ENCODE results near the gene EEF1B2. TPM values are rescaled to one million over a fixed set of nuclear protein-coding genes. Genes with fewer than 3 reads are reported as not detected.
"Not testable (repeated sequence)": the region's sequence is repeated elsewhere in the genome, so short reads cannot be mapped to it uniquely, and the experiment has no call there.

Gene EEF1B2
- total RNA-seq, 4 donors from 2014 or later, result 237 to 689 (median 502) TPM

DNA sequence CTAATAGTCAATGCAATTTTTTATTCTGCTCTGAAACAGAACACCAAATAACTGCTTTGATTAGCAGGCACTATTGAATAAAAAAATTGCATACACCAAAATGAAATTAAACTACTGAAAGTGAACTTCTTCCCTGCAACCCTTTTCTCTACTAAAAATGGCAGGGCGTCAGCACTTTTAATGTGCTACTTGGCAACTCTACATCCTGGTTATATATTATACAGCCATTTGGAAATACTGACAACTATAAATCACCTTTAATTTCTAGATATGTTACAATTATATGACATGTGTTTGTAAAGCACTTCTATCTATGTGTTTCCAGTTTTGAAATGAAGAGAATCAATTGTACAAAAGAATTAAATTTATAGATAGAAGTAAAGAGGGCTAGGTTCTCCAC, 10.4 kb upstream of the EEF1B2 start:
- Histone ChIP-seq H3K27me3 (no peaks in the 10 kb centered on the region), H3K27ac (no peak overlapping the region), H3K4me1 (peaks cover 7% of the 10 kb centered on the region), H3K4me3 (no peak overlapping the region), H3K36me3 (peaks cover 55% of the 10 kb centered on the region), H3K9me3 (no peaks in the 10 kb centered on the region)
- no peak for DNase-seq (ENCODE audit: low spot score in 2 of 2)
- 81% methylated on average over 1 of the region's 1 CpG for WGBS
- TF ChIP-seq EP300 (IDR thresholded peaks at IDR 0.05), result no peak
- TF ChIP-seq, protein P1, sequence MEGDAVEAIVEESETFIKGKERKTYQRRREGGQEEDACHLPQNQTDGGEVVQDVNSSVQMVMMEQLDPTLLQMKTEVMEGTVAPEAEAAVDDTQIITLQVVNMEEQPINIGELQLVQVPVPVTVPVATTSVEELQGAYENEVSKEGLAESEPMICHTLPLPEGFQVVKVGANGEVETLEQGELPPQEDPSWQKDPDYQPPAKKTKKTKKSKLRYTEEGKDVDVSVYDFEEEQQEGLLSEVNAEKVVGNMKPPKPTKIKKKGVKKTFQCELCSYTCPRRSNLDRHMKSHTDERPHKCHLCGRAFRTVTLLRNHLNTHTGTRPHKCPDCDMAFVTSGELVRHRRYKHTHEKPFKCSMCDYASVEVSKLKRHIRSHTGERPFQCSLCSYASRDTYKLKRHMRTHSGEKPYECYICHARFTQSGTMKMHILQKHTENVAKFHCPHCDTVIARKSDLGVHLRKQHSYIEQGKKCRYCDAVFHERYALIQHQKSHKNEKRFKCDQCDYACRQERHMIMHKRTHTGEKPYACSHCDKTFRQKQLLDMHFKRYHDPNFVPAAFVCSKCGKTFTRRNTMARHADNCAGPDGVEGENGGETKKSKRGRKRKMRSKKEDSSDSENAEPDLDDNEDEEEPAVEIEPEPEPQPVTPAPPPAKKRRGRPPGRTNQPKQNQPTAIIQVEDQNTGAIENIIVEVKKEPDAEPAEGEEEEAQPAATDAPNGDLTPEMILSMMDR (IDR thresholded peaks at IDR 0.05), result no peak
- TF ChIP-seq POLR2A (IDR thresholded peaks at IDR 0.05), result no peak
- no peak for TF ChIP-seq POLR2AphosphoS5 (IDR thresholded peaks at IDR 0.05)

DNA sequence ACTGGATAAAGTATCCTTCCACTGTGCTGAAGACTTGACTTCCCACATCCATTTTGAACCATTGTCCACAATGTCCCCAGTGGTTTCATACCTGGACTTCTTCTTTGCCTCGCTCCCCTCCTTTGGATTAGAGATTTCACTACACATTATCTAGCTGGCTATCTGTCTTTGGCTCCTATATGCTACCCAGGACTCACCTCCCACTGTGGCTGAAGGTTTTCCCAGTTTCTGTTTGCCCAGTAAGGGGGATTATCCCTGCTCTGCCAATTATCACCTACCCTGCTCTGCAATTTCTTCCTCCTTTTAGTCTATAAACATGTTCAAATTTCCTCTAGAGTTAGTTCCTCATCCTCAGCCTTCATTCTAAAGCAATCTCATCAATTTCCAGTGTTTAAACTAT, 9.5 kb upstream of the EEF1B2 start:
- TF ChIP-seq POLR2AphosphoS5 (IDR thresholded peaks at IDR 0.05), result no peak
- no peak for TF ChIP-seq POLR2A (IDR thresholded peaks at IDR 0.05)
- TF ChIP-seq, protein P1 (IDR thresholded peaks at IDR 0.05), result no peak
- no peak for TF ChIP-seq EP300 (IDR thresholded peaks at IDR 0.05)
- Histone ChIP-seq H3K27ac (no peak overlapping the region), H3K9me3 (no peaks in the 10 kb centered on the region), H3K4me1 (peaks cover 8% of the 10 kb centered on the region), H3K27me3 (no peaks in the 10 kb centered on the region), H3K4me3 (no peak overlapping the region), H3K36me3 (peaks cover 47% of the 10 kb centered on the region)
- DNase-seq (ENCODE audit: low spot score in 2 of 2), result no peak
- 96% methylated on average over 1 of the region's 1 CpG for WGBS

DNA sequence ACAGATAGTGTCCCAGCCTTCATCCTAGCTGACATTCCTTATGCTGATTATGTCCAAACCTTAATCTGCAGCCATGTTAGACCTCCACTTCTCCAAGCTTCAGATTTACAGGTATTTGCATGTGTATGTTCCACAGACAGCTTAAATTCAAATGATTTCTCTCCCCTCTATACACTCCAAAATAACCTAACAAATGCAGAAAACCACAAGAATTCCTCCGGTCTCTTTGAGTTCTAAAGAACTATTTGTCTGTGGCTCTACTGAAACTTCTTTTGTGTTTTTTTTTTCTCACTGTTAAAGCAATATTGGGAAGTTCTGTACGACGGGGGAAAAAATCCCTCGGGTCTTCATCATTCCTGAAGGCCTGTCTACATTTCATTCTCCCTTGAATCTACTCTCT, 9.1 kb upstream of the EEF1B2 start:
- Histone ChIP-seq H3K4me3 (no peak overlapping the region), H3K27ac (no peak overlapping the region), H3K4me1 (peaks cover 8% of the 10 kb centered on the region), H3K27me3 (no peaks in the 10 kb centered on the region), H3K9me3 (no peaks in the 10 kb centered on the region), H3K36me3 (peaks cover 42% of the 10 kb centered on the region)
- DNase-seq (ENCODE audit: low spot score in 2 of 2), result no peak
- WGBS, result 87% methylated on average over 4 of the region's 4 CpGs
- no peak for TF ChIP-seq POLR2AphosphoS5 (IDR thresholded peaks at IDR 0.05)
- no peak for TF ChIP-seq EP300 (IDR thresholded peaks at IDR 0.05)
- TF ChIP-seq, protein P1 (IDR thresholded peaks at IDR 0.05), result no peak
- no peak for TF ChIP-seq POLR2A (IDR thresholded peaks at IDR 0.05)

DNA sequence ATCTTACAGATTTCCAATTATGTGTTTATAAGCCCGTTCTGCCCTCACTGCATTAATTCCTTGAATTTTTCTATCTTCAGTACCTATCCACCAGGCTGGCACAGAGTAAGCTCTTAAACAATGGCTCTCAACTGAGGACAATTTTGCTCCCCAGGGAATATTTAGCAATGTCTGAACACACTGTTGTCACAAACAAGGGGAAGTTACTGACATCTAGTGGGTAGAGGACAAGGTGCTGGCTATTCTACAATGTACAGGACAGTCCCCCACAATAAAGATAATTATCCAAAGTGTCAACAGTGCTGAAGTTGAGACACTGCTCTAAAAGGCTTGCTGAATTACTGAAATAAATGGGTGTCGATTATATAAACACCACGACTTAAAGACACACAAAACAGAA, 5.5 kb upstream of the EEF1B2 start:
- Histone ChIP-seq H3K9me3 (no peaks in the 10 kb centered on the region), H3K27ac (no peak overlapping the region), H3K4me1 (peaks cover 23% of the 10 kb centered on the region), H3K4me3 (no peak overlapping the region), H3K27me3 (no peaks in the 10 kb centered on the region), H3K36me3 (peaks cover 8% of the 10 kb centered on the region)
- 88% methylated on average over 3 of the region's 3 CpGs for WGBS
- no peak for DNase-seq (ENCODE audit: low spot score in 2 of 2)
- TF ChIP-seq, protein P1 (IDR thresholded peaks at IDR 0.05), result no peak
- TF ChIP-seq EP300 (IDR thresholded peaks at IDR 0.05) (no peak), POLR2A (IDR thresholded peaks at IDR 0.05) (no peak), POLR2AphosphoS5 (IDR thresholded peaks at IDR 0.05) (no peak)

DNA sequence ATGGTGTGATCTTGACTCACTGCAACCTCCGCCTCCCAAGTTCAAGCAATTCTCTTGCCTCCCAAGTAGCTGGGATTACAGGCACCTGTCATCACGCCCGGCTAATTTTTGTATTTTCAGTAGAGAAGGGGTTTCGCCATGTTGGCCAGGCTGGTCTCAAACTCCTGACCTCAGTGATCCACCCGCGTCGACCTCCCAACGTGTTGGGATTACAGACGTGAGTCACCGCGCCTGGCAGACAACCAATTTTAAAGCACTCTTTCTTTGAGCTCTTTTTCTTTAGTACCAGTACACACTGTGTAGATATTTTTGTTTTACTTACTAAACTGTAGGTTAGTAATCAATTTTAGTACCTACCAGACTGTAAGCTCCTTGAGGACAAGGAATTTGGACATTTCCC, 2.7 kb upstream of the EEF1B2 start:
- not testable (repeated sequence) for H3K27ac ChIP-seq; DNase-seq (ENCODE audit: low spot score in 2 of 2); H3K36me3 ChIP-seq; H3K27me3 ChIP-seq; H3K4me3 ChIP-seq; H3K9me3 ChIP-seq
- 82% methylated on average over 11 of the region's 11 CpGs for WGBS
- peaks cover 36% of the 10 kb centered on the region for H3K4me1 ChIP-seq

Measured in suprapubic skin (tissue), 4 donors.